HG02970 (cell line): ENCODE results near the gene CDC14B.
"Not testable (repeated sequence)": the region's sequence is repeated elsewhere in the genome, so short reads cannot be mapped to it uniquely, and the experiment has no call there.

Source experiments
- ATAC-seq: cut with Tn5 transposase; IDR thresholded peaks from one replicate; pipeline ENCODE4 v1.9.1; 2021; ENCODE audit warnings: mild to moderate bottlenecking, moderate library complexity, moderate number of reproducible peaks; ENCODE audit not compliant: unreplicated experiment, low FRiP score

The CDC14B gene

DNA sequence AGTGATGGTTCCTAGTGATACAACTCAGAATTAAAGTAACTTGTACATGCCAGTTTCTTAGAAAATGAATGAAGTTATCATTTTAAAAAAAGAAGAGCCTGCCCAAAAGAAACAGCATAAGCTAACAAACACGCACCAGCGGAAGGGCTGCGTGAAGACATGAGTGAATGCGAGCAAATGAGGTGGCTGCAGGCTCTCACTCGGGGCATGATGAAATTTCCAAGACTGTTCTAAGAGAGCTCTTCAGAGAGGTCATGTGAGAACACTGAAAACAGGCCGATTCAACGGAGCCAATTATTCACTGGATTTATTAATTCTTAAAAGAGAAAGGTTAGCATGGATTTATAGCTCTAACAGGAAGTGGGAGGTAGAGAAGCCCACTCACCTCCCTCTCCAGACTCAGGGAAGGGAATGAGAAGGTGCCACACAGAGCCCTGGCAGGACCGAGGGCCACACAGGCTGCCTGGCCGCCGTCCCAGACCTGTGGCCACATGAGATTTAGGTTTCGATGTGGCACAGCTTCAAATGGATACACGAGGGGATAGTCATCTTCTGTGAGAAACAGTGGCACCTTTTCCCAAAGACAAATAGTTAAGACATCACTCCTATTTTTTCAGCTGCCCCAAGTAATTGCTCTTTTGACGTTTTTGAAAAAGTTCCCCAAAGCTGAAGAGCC, 114.2 kb downstream of the CDC14B start:
- no peak for ATAC-seq

GRCh38 chr9:96503918-96504317, 115.7 kb downstream of the CDC14B start:
- no peak for ATAC-seq

GRCh38 chr9:96503374-96503748, 116.3 kb downstream of the CDC14B start:
- ATAC-seq, result not testable (repeated sequence)

GRCh38 chr9:96502539-96503373, 116.9 kb downstream of the CDC14B start:
- no peak for ATAC-seq

DNA sequence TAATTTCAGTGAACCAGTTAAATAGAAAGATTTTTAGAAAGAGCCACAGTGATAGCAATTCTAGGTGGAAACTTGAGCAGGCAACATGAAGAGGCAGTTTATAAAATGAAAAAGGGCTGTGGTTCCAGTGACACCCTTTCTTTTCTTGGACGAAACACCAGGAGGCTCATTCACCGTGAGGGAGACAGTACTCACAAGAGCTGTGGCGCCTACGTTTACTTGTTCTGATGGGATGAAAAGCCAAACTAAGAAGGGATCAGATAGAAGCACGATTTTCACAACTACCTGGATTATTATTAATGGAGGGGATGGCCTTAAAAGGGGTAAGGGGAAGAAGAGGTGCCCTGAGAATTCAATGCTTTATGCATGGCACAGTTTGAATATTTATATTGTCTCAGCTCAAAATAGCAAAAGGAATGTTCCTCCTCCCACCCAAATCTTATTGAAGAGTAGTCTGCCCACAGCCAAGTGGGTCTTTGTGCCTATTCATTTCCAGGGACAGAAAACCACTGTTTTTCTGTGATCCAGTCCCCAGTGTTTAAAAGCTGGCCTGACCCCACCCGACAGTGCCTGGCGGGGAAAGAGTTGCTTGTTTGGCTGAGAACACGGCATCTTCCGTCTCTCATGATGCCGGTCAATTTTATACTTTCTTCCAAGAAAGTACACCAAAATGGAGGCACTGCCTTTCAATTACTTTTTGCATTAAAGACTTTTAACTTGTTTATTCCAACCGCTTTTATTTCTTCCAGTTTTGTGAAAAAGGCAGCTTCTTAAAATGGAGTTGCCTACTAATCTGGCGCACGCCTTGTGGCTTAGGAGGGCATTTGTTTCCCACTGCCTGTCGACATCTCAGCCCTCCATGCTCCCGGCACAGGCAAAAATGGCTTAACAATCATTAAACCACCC, 117.8 kb downstream of the CDC14B start:
- no peak for ATAC-seq

DNA sequence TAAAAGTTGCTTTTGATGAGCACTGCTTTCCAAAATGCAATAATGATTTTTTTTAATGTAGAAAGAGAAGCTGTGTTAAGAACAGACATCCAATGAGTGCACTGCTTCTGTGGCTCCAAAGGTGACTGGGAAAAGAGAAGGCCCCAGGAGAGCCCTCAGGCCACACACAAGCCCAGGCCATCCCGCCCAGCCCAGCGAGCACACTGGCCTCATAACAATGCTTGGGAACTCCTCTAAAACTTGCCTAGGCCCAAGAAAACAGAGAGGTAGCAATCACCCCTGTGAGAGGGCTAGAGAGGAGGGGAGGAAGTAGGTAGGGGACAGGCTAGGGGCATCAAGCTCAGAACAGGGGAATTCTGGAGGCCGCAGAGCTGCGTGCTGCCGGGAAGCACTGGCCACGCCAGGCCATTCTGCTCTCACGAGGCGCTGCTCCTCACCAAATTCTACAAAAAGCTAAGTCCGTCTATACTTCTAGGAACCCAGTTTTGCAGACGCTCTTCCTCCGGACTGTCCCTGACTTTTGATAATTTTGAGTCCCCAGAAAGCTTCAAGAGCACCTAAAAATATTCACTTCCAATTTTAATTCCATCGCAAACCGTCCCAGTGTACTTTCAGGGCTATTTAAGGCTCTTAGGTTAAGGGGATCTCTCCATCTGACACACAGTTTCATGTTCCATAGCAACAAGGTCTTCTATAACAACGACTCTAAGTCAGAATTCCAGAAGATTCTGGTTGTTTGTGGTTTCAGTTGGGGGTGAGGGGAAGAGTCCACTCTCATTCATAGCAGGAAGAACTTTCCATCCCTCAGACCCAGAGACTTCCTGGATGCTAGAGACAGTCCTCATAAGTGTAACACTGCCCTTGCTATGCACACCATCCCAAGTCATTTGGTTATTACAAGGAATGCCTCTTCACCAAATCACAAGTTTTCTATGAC, 118.7 kb downstream of the CDC14B start:
- ATAC-seq, result no peak

DNA sequence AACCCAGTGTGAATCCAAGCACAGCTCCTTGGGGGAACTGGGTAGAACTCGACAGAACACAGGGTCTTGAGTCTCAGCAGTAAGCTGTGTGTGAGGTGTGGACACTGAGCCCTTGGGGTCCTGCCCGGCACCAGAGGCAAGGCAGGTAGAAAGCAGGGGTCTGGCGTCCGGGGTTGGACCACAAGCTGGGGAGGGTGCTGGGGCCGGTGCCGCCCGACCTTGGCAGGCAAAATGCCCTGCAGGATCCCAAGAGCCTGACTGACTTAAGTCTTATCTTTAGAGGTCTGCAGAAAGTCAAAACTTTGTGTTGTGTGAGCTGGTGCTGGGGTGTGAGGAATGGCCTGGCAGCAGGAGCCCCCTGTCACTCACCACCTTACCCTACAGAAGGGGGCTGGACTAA, 120.4 kb downstream of the CDC14B start:
- no peak for ATAC-seq

DNA sequence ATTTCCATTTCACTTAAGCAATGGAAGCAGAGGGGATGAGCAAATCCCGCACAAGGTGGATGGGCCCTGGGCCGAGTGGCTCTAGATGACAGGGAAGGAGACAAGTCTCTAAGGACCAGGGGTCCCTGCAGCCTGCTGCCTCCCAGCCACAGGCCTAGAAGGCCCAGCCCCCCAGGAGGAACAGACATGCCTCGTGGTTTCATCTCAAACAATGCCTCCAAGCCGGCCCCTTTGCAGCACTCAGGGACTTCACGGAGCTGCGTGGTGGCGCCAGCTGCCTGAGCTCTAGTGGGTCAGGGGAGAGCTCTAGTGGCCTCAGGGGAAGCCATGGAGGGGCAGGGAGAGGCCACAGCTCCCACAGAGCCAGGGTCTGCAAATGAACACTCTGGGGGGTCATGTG, 120.8 kb downstream of the CDC14B start:
- ATAC-seq, result no peak

DNA sequence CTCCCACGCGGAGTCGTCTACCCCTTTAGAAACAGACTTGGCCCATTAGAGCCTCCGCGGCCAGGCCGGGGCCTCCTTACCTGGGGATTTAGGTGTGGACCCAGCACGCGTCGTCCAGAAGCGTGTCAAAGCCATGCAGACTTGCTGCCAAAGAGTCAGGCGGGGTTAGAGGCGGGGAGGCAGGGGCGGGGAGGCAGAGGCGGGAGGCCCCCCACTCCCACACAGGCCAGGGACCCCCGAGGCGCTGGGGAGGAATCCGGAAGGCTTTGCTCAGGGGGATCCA, 122.6 kb downstream of the CDC14B start:
- no peak for ATAC-seq

DNA sequence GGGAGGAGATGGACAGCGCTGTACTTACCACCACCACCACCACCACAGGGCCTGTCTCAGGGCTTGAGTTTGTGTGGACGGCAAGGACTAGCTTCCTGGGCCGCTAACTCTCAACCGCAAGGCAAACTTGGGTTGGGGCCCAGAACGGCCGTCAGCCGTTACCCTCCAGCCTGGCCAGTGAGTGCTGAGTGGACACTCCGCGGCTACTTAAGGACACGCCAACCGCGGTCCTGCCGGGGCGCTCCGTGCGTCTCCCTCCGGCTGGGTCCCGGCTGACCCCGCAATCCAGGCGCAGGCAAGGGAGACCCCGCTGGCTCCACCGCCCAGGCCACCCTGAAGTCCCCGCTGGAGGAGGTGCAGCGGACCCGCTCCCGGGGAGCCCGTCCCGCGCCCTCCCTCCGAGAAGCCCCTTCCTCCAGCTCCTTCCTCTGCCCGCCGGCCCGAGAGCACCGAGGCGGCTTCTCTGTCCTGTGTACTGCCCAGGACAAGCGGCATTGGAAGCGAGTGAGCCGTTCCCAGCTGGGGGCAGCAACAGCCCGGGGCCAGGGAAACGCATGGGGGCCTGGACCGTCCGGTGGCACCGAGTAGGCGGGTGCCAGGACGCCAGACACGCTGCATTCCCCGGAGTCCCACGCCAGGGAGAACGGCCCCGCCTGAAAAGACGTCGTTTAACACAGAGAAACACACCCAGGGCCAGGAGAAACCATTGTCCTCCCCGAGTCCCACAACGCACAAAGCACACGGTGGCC, 123.1 kb downstream of the CDC14B start:
- no peak for ATAC-seq

DNA sequence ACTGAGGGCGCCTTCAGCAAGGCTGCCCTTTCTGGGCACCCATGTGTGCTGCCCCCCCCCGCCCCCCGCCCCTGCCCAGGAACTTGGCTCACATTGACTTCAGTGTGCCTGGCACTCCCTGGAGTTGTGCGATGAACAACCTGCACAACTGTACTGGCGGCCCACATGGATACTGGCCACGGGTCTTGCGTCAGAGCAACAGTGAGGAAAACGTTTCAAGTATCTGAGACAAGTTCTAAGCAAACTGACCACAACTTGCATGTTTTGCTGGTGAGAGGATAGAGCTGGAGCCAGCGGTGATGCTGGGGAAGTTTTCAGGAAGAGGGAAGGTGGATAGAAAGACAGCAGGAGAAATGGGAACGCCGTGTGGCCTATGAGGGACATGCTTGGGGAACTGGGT, 124.3 kb downstream of the CDC14B start:
- no peak for ATAC-seq

- no peak for ATAC-seq
Observed at GRCh38 chr9:96494215-96494800, 125.3 kb downstream of the CDC14B start.

- no peak for ATAC-seq
Observed at GRCh38 chr9:96493757-96494156, 125.9 kb downstream of the CDC14B start.

GRCh38 chr9:96492993-96493531, 126.6 kb downstream of the CDC14B start:
- ATAC-seq, result no peak

- ATAC-seq, result no peak
Observed at GRCh38 chr9:96491880-96492525, 127.6 kb downstream of the CDC14B start.

DNA sequence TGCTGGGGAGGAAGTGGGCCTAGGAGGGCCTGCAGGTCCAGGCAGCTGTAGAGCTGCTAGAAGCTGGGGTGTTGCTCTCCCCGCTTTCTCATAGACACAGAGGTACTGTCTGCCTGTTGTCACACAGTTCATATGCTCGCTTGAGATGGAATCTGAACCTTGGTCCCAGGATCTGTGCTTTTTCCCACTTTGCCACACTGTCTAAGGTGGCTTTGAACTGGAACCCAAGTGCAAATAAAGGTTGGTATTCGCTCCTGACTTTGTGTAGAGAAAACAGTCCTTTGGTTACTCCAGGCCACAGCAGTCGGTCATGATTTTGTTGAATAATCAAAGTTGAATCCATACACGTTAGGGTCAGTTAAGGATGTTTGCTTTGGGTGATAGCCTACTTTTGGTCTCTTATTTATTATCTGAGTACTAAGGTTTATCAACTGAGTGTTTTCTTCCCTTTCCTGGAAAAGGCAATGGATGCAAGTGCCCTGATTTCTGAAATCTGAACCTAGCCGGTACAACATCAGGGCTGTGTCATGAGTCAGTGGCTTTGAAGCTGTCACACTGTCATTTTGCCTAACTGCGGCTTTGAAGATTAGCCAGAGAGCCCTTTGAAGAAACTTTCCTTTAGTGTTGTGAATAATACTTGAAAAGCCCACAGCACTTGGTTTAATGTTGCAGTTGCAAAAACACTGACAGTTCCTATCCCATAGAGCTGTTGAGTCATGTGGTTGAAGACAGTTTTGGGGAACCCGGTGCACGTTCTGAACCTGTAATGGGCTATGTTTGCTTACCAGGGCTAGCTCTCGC, 128.4 kb downstream of the CDC14B start:
- ATAC-seq, result no peak

DNA sequence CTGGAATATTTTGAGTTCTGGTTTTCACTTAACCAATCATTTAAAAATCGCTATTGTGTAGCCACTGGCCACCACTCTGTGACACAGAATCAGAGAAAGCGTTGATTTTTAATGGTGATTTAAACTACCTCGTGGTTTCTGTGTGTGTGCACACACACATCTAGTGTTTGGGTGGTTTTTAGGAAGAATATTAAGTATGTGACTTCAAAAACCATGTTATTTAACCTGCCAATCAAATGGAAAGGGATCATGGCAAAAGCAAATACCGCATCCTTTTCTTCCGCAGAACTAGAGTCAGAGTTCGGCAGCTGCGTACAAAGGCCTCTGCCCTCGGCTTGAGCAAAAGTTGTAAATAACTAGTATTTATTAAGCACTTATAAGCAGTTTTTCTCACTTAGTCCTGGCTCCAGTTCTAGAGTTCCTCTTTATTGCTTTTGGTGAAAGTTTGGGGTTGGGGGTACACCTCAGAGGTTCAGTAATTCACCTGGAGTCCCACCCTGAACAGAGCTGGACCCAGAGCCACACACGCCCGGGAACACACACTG, 129.0 kb downstream of the CDC14B start:
- ATAC-seq, result no peak
